RWPE1 (cell line): ENCODE data around the gene JAK1.

ENCODE experiments used
- CTCF ChIA-PET: fragments of 350-600 bp; sonication (Branson Sonifier 250); formaldehyde crosslinking; extraction: SDS; loops from one replicate; lab custom pipeline; 2021; lab: Yijun Ruan, JAX
- POLR2A ChIA-PET: fragments of 400-600 bp; formaldehyde crosslinking; extraction: SDS; loops from one replicate; lab custom pipeline; 2020; ENCODE audit warnings: antibody characterized with exemption; ENCODE audit not compliant: low non-redundant PET; lab: Yijun Ruan, JAX
- DNase-seq: peaks from one replicate; pipeline ENCODE4 v3.0.0; 2012; ENCODE audit warnings: low spot score
- H3K27ac ChIP-seq: fragments of 450-650 bp; 2 replicates; pipeline ENCODE4 v1.5.1; 2017
- CTCF ChIP-seq: fragments of 450-650 bp; conservative IDR thresholded peaks from 2 replicates; pipeline ENCODE4 v1.5.1; 2017; ENCODE audit warnings: low read depth, mild to moderate bottlenecking

JAK1 gene

GRCh38 chr1:64966158-64966971 lies at the start of gene JAK1:
Gene JAK1 (minus strand): TSS chr1:64966549. CDS start chr1:64886264, 80,285 bp downstream.
- ChIA-PET POLR2A (interaction anchor here (0.5 to 1.0 kb wide), 3 partner anchors 36 to 454 kb away, joined by 3 to 5 read pairs (median 4); no protein-coding TSS in a partner anchor), CTCF (interaction anchor here (0.6 kb wide), 1 partner anchor 35 kb away, joined by 3 read pairs; no protein-coding TSS in a partner anchor)
- peak; percentile 96 for DNase-seq
- H3K27ac ChIP-seq, result peak within 1 kb of the TSS; percentile 71
- no peak for TF ChIP-seq CTCF

- no peak overlapping the region for H3K27ac ChIP-seq
- ChIA-PET CTCF (no interaction called here), POLR2A (no interaction called here)
- no peak for DNase-seq
- no peak for TF ChIP-seq CTCF
Measured at GRCh38 chr1:65014321-65014720, 48.0 kb upstream of the JAK1 start.

DNA sequence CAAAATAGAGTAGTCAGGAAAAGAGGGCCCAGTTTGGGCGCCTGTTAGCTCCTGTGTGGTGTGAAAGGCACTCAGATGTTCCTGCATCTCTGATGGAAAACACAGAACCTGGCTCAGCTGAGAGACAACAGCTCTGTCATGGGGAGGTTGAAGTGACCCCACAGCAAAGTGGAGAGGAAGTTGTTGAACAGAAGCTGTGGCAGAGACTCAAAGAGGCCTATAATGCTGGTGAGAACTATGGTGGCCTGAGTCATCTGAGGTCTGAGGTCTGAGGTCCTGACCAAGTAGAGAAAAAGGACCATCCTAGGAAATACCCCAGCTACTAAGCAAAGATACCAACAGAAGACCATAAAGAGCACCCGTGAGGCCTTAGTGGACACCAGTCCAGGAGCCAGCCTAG lies 45.6 kb upstream of the JAK1 start:
- ChIA-PET POLR2A (no interaction called here), CTCF (interaction anchor here (0.6 kb wide), 1 partner anchor 188 kb away, joined by 3 read pairs; no protein-coding TSS in a partner anchor)
- TF ChIP-seq CTCF, result no peak
- DNase-seq, result no peak
- no peak overlapping the region for H3K27ac ChIP-seq

- ChIA-PET CTCF (no interaction called here), POLR2A (no interaction called here)
- DNase-seq, result no peak
- no peak overlapping the region for H3K27ac ChIP-seq
- TF ChIP-seq CTCF, result no peak
Measured at GRCh38 chr1:65009724-65010420, 43.5 kb upstream of the JAK1 start.

- CTCF ChIA-PET, result no interaction called here
- POLR2A ChIA-PET, result no interaction called here
- no peak overlapping the region for H3K27ac ChIP-seq
- no peak for TF ChIP-seq CTCF
- DNase-seq, result no peak
Measured at GRCh38 chr1:65009176-65009575, 42.8 kb upstream of the JAK1 start.

- TF ChIP-seq CTCF, result no peak
- ChIA-PET CTCF (interaction anchor here (0.6 kb wide), 1 partner anchor 15 kb away, joined by 4 read pairs; no protein-coding TSS in a partner anchor), POLR2A (no interaction called here)
- DNase-seq, result no peak
- H3K27ac ChIP-seq, result no peak overlapping the region
Measured at GRCh38 chr1:65006806-65007205, 40.5 kb upstream of the JAK1 start.
